Measurements from ENCODE around the gene CDK16. TPM values are rescaled to one million over a fixed set of nuclear protein-coding genes. Genes with fewer than 3 reads are reported as not detected.

The CDK16 gene
- total RNA-seq, 1 donor from 2014 or later: 253 TPM

GRCh38 chrX:47202316-47202715 is 16.2 kb upstream of the CDK16 start:
- H3K4me1 Mint-ChIP-seq (ENCODE audit: low read depth): peaks cover 15% of the 10 kb centered on the region
- no peak overlapping the region for H3K27ac Mint-ChIP-seq
- H3K27me3 Mint-ChIP-seq: no peaks in the 10 kb centered on the region
- no peaks in the 10 kb centered on the region for H3K9me3 Mint-ChIP-seq (ENCODE audit: low read depth)
- H3K36me3 Mint-ChIP-seq (ENCODE audit: insufficient read depth): peaks cover 45% of the 10 kb centered on the region
- TF ChIP-seq, protein P1, sequence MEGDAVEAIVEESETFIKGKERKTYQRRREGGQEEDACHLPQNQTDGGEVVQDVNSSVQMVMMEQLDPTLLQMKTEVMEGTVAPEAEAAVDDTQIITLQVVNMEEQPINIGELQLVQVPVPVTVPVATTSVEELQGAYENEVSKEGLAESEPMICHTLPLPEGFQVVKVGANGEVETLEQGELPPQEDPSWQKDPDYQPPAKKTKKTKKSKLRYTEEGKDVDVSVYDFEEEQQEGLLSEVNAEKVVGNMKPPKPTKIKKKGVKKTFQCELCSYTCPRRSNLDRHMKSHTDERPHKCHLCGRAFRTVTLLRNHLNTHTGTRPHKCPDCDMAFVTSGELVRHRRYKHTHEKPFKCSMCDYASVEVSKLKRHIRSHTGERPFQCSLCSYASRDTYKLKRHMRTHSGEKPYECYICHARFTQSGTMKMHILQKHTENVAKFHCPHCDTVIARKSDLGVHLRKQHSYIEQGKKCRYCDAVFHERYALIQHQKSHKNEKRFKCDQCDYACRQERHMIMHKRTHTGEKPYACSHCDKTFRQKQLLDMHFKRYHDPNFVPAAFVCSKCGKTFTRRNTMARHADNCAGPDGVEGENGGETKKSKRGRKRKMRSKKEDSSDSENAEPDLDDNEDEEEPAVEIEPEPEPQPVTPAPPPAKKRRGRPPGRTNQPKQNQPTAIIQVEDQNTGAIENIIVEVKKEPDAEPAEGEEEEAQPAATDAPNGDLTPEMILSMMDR (IDR thresholded peaks at IDR 0.05; ENCODE audit: unreplicated experiment): no peak
- no peak overlapping the region for H3K4me3 Mint-ChIP-seq (ENCODE audit: low read depth)
- DNase-seq (ENCODE audit: low spot score, unreplicated experiment): no peak

GRCh38 chrX:47202877-47203276 is 15.6 kb upstream of the CDK16 start:
- H3K27ac Mint-ChIP-seq: no peak overlapping the region
- no peaks in the 10 kb centered on the region for H3K27me3 Mint-ChIP-seq
- H3K36me3 Mint-ChIP-seq (ENCODE audit: insufficient read depth): peaks cover 46% of the 10 kb centered on the region
- no peaks in the 10 kb centered on the region for H3K9me3 Mint-ChIP-seq (ENCODE audit: low read depth)
- no peak for DNase-seq (ENCODE audit: low spot score, unreplicated experiment)
- TF ChIP-seq, protein P1 (IDR thresholded peaks at IDR 0.05; ENCODE audit: unreplicated experiment): no peak
- peaks cover 9% of the 10 kb centered on the region for H3K4me1 Mint-ChIP-seq (ENCODE audit: low read depth)
- no peak overlapping the region for H3K4me3 Mint-ChIP-seq (ENCODE audit: low read depth)

- Mint-ChIP-seq H3K4me1 (ENCODE audit: low read depth) (no peaks in the 10 kb centered on the region), H3K9me3 (ENCODE audit: low read depth) (no peaks in the 10 kb centered on the region), H3K27me3 (no peaks in the 10 kb centered on the region), H3K36me3 (ENCODE audit: insufficient read depth) (peaks cover 41% of the 10 kb centered on the region), H3K4me3 (ENCODE audit: low read depth) (no peak overlapping the region), H3K27ac (no peak overlapping the region)
- TF ChIP-seq, protein P1 (IDR thresholded peaks at IDR 0.05; ENCODE audit: unreplicated experiment): no peak
- no peak for DNase-seq (ENCODE audit: low spot score, unreplicated experiment)
Measured at GRCh38 chrX:47204970-47205369, 13.5 kb upstream of the CDK16 start.

- Mint-ChIP-seq H3K27ac (no peak overlapping the region), H3K9me3 (ENCODE audit: low read depth) (no peaks in the 10 kb centered on the region), H3K4me3 (ENCODE audit: low read depth) (no peak overlapping the region), H3K27me3 (no peaks in the 10 kb centered on the region), H3K36me3 (ENCODE audit: insufficient read depth) (peaks cover 41% of the 10 kb centered on the region), H3K4me1 (ENCODE audit: low read depth) (no peaks in the 10 kb centered on the region)
- no peak for DNase-seq (ENCODE audit: low spot score, unreplicated experiment)
- TF ChIP-seq, protein P1 (IDR thresholded peaks at IDR 0.05; ENCODE audit: unreplicated experiment): no peak
Measured at GRCh38 chrX:47206316-47206715, 12.2 kb upstream of the CDK16 start.

- no peak for DNase-seq (ENCODE audit: low spot score, unreplicated experiment)
- Mint-ChIP-seq H3K27ac (peak overlapping the region; percentile 16), H3K4me1 (ENCODE audit: low read depth) (no peaks in the 10 kb centered on the region), H3K27me3 (no peaks in the 10 kb centered on the region), H3K36me3 (ENCODE audit: insufficient read depth) (peaks cover 42% of the 10 kb centered on the region), H3K4me3 (ENCODE audit: low read depth) (no peak overlapping the region), H3K9me3 (ENCODE audit: low read depth) (no peaks in the 10 kb centered on the region)
- TF ChIP-seq, protein P1 (IDR thresholded peaks at IDR 0.05; ENCODE audit: unreplicated experiment): no peak
Measured at GRCh38 chrX:47208108-47208507, 10.4 kb upstream of the CDK16 start.
